HT-29 (cell line): ENCODE data around the gene IER3IP1. TPM values are rescaled to one million over a fixed set of nuclear protein-coding genes. Genes with fewer than 3 reads are reported as not detected.
"Not testable (repeated sequence)": the region's sequence is repeated elsewhere in the genome, so short reads cannot be mapped to it uniquely, and the experiment has no call there.

Experiments
- DNase-seq: peaks from one replicate; pipeline ENCODE4 v3.0.0-alpha.2; 2015; ENCODE audit warnings: low spot score
- total RNA-seq: library from RNA; depleted of rRNA; stranded (reverse); fragments of >200 nt; shearing (Covaris generic); gene quantifications from 2 replicates; pipeline ENCODE4 v1.2.3, GENCODE V29; 2014; rRNA removed

IER3IP1 gene, protein sequence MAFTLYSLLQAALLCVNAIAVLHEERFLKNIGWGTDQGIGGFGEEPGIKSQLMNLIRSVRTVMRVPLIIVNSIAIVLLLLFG
- 18.9 and 24.6 TPM in 2 replicates for total RNA-seq

DNA sequence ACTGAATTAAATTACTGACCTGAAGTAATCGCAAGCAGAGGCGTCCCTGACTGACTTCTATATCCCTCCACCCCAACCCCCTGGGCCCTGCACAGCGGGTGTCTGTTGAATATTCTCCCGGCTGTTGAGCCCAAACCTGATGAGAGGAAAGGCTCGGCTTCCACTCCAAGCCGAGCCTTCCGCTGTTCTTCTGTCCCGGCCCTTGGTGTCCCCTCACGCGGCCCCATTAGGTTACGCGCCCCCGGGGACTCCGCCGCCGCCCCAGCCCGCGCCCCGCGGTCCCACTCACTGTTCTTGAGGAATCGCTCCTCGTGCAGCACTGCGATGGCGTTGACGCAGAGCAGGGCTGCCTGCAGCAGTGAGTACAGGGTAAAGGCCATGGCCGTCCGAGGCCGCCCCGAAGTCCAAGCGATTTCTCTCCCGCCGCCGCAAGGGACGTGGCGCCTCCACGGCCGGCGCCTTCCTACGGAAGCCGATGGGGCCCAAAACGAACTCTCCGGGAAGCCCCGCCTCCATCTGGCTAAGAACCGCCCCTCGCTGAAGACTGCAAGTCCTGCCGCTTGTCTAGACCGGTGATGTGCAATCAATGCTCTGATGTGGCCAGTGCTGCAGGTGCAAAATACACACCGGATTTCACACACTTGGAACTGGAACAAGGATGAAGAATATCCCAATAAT is at the start of gene IER3IP1:
TSS of gene IER3IP1 (minus strand) at position 467 of the 678 bp plus-strand sequence. CDS start at position 380, 87 bp downstream.
- DNase-seq, result peak; percentile 84

- peak; percentile 48 for DNase-seq
Observed at GRCh38 chr18:47215554-47216138, 39.5 kb upstream of the IER3IP1 start.

DNA sequence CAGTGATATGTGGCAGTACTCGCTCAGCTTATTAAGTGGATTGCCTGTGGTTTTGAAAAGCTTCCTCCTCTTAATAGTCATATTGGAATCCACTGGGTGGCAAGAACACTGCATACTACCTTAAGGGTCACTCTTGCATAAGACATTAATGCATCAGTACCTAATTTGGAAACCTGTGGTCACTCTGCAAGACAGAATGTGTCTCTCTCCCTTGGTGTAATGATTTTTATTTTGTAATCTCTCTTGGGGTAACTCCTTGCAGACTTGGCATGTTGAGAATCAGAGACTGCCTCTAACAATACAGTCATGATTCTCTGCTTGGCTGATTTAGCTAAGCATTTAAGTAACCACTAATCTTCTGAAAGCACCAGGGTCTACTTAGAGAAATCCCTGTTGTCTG is 33.0 kb upstream of the IER3IP1 start:
- no peak for DNase-seq

GRCh38 chr18:47206945-47207637 is 30.9 kb upstream of the IER3IP1 start:
- DNase-seq, result no peak

DNA sequence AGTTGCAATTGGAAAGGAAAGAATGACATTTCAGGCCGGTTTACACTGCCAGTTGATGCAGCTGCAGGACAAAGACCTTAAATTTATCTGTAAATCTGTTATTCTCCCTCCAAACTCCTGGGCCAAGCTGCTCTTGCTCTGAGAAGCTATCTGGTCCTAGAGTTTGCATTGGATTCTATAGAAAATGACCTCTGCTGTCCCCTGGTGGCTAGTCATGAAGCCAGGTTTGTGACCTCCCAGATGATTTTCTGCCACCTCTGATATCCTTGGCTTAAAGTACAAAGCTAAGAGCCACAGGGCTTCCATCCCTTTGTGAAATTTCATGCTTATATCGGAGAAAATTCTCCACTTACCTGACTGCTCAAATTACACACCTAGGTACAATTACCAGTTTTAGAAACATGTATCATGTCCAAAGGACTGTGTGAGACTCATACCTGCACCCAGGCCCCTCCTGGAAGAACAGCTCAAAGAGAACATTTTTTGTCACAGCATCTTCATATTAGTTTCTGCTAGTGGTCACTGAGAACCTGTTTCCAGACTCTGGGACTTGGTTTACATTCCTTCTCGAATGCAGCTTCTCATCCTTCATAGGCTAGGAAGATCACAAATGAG is 28.9 kb upstream of the IER3IP1 start:
- DNase-seq, result peak; percentile 60

GRCh38 chr18:47203626-47204464 is 27.7 kb upstream of the IER3IP1 start:
- DNase-seq, result no peak

GRCh38 chr18:47195961-47196360 is 19.8 kb upstream of the IER3IP1 start:
- not testable (repeated sequence) for DNase-seq

- DNase-seq, result peak; percentile 1
Observed at GRCh38 chr18:47191961-47192360, 15.8 kb upstream of the IER3IP1 start.

DNA sequence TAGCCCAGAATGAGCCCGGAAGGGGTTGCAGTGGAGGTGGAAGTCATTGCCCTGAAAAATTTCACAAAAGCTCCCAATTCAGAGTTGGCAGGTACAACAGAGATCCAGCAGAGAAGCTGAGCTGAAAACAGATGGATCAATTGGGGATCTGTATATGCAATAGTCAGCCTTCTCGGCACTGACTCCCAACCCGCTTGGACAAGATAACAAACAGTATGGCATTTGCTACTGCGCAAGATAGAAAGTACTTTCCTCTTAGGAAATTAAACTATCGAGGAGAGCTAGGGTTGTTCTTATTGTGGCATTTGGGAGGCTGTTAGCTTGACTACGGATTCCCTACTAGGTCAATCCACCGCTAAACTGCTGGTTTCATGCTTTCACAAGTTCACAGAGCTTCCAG is 11.6 kb upstream of the IER3IP1 start:
- no peak for DNase-seq

DNA sequence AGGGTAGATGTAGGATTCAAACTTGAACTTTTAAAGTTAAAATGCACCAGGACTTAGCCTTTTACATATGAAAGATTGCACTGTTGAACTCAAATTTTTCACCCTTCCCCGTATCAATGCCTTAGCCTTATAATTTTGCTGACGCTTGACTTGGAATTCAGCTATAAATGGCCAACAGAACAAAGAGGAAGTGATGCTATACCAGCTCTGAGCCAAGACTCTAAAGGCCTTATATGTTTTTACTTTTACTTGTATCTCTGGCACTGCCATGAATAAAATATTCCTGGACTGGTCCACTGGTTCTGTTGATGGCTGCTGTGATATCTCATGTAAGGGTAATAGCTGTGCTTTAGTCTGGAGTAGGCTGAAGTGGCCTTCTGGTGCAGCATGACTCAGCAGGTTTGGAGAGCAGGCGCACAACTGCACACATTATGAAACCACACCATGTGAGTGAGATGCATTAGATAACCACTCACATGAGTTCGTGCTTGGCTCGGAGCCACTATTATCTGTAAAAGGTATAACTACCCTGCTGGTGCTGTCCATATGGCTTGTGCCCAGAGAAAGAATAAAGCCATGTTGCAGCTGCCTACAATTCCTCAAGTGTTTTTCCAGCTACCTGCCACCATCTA is 8.4 kb upstream of the IER3IP1 start:
- peak; percentile 0 for DNase-seq

GRCh38 chr18:47182156-47182555 is 6.0 kb upstream of the IER3IP1 start:
- not testable (repeated sequence) for DNase-seq

GRCh38 chr18:47180765-47181164 is 4.6 kb upstream of the IER3IP1 start:
- DNase-seq, result no peak

DNA sequence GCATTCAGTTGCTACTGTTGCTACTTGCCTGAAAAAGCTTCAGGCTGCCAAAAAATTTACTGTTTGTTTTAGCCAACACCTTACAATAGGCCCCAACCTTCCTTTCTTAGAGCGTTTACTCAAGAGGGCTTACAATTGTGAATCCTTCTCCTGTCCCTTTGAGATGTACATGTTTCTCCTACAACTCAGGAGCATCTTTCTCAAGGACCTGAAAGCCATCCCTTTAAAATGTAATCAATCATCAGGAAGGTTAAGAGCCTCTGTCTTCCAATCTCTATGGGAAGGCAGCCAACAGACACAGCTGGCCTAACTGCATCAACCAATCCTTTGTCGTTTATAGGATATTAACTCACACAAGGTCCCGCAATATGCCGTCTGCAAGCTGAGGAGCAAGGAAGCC is 3.4 kb upstream of the IER3IP1 start:
- no peak for DNase-seq

- no peak for DNase-seq
Observed at GRCh38 chr18:47175283-47175897, 774 bp downstream of the IER3IP1 start.

DNA sequence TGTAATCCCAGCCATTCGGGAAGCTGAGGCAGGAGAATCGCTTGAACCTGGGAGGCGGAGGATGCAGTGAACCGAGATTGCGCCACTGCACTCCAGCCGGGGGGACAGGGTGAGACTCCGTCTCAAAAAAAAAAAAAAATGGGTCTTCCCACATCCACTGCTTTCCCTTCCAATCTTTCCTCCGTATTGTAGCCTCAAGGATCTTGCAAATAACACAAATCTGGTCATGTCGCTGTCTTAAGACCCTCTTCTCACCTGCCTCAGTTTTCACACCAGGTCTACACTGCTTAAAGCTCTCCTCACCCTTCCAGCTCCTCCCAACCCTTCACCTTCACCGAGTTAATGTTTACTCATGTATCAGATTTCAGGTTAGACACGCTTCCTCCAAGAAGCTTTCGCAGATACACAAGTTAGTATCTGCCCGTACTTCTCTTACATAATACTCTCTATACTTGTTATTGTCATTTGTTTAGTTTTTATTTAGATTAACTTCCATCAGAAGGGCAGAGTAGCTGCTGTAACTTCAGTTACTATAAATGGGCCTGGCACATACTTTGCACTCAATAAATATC is 1.5 kb downstream of the IER3IP1 start:
- DNase-seq, result peak; percentile 45

GRCh38 chr18:47172476-47172875 is 3.7 kb downstream of the IER3IP1 start:
- DNase-seq, result no peak

DNA sequence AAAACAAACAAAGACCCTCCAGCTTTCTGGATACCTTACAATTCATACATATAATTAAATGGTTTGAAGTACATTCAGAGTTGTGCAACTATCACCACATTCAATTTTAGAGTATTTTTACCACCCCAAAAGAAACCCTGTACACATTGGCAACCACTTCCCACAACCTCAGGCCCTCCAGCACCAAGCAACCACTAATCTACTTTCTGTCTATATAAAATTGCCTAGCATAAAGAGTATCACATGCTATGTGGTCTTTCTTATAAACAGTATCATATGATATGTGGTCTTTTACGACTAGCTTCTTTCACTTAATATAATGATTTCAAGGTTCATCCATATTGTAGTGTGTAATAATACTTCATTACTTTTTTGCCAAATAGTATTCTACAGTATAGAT is 7.3 kb downstream of the IER3IP1 start:
- no peak for DNase-seq

GRCh38 chr18:47168509-47168908 is 7.7 kb downstream of the IER3IP1 start:
- no peak for DNase-seq

- no peak for DNase-seq
Observed at GRCh38 chr18:47166294-47166693, 9.9 kb downstream of the IER3IP1 start.

DNA sequence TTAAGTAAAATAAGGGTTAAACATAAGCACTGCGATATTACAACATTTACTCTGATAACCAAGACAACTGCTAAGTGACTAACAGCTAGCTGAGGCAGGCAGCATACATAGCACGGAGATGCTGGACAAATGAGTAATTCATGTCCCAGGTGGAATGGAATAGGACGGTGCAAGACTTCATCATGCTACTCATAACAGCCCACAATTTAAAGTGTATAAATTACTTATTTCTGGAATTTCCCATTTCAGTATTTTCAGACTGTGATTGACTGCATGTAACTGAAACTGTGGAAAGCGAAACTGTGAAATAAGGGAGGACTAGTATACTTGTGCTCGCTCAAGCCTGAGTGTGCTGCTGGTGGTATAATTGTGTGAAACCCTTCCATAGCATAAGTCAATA is 12.9 kb downstream of the IER3IP1 start:
- DNase-seq, result no peak
